ENCODE measurements around the gene RHEBL1.
A peak's percentile ranks its signal among the peaks of the same experiment; 100 is the strongest.

GRCh38 chr12:49069507-49070346 lies at the start of gene RHEBL1:
- TF ChIP-seq FOSL1 (IDR thresholded peaks at IDR 0.05; ENCODE audit: insufficient read depth, low read depth, low read length), result no peak
- TF ChIP-seq, protein P1, sequence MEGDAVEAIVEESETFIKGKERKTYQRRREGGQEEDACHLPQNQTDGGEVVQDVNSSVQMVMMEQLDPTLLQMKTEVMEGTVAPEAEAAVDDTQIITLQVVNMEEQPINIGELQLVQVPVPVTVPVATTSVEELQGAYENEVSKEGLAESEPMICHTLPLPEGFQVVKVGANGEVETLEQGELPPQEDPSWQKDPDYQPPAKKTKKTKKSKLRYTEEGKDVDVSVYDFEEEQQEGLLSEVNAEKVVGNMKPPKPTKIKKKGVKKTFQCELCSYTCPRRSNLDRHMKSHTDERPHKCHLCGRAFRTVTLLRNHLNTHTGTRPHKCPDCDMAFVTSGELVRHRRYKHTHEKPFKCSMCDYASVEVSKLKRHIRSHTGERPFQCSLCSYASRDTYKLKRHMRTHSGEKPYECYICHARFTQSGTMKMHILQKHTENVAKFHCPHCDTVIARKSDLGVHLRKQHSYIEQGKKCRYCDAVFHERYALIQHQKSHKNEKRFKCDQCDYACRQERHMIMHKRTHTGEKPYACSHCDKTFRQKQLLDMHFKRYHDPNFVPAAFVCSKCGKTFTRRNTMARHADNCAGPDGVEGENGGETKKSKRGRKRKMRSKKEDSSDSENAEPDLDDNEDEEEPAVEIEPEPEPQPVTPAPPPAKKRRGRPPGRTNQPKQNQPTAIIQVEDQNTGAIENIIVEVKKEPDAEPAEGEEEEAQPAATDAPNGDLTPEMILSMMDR (IDR thresholded peaks at IDR 0.05; ENCODE audit: control extremely low read depth in 1 of 3, insufficient read depth in 1 of 3, low read depth in 1 of 3, low read length in 3 of 3), result no peak
- no peak; the same call in 1 of the 2 replicates for TF ChIP-seq TBP (IDR thresholded peaks at IDR 0.05; ENCODE audit: low read depth, low read length)
- peak; percentile 89 for TF ChIP-seq ASH2L (IDR thresholded peaks at IDR 0.05; ENCODE audit: low read length)
- peak; percentile 52; the same call in 1 of the 2 replicates for TF ChIP-seq KDM1A (IDR thresholded peaks at IDR 0.05; ENCODE audit: borderline replicate concordance, low read length)

All from H1 (cell line).